A549 (cell line): Measurements from ENCODE around the gene INF2.

ENCODE experiments used
- EP300 ChIP-seq, 2 experiments: fragments of >200 bp; sonication (Bioruptor Twin); formaldehyde crosslinking; IDR thresholded peaks; 2 replicates in 1 of 2; 3 replicates in 1 of 2; pipeline ENCODE4 v1.6.1; 2016 to 2017
- ESRRA ChIP-seq: fragments of 150-350 bp; IDR thresholded peaks from 2 replicates; pipeline ENCODE4 v1.6.1; 2014; ENCODE audit warnings: mild to moderate bottlenecking, low read length, borderline replicate concordance
- NR3C1 ChIP-seq: fragments of >200 bp; sonication (Bioruptor Twin); formaldehyde crosslinking; IDR thresholded peaks from 3 replicates; pipeline ENCODE4 v1.6.1; 2017
- PHF8 ChIP-seq: fragments of 200-600 bp; sonication (generic); IDR thresholded peaks from 2 replicates; pipeline ENCODE4 v1.6.1; 2016; ENCODE audit warnings: low read depth, mild to moderate bottlenecking, antibody characterized with exemption, moderate library complexity, borderline replicate concordance
- TF ChIP-seq, protein P1 (sequence below): fragments of >200 bp; sonication (Bioruptor Twin); formaldehyde crosslinking; IDR thresholded peaks from 3 replicates; pipeline ENCODE4 v1.5.1; 2016
- TF ChIP-seq, protein P2 (sequence below): IDR thresholded peaks from 2 replicates; pipeline ENCODE4 v1.6.1; 2012
- TF ChIP-seq, protein P3 (sequence below): IDR thresholded peaks from 2 replicates; pipeline ENCODE4 v1.6.1; 2012; ENCODE audit warnings: low read depth, borderline replicate concordance
- TF ChIP-seq, protein P4 (sequence below): fragments of >200 bp; sonication (Bioruptor Twin); formaldehyde crosslinking; IDR thresholded peaks from 3 replicates; pipeline ENCODE4 v1.6.1; 2016

DNA sequence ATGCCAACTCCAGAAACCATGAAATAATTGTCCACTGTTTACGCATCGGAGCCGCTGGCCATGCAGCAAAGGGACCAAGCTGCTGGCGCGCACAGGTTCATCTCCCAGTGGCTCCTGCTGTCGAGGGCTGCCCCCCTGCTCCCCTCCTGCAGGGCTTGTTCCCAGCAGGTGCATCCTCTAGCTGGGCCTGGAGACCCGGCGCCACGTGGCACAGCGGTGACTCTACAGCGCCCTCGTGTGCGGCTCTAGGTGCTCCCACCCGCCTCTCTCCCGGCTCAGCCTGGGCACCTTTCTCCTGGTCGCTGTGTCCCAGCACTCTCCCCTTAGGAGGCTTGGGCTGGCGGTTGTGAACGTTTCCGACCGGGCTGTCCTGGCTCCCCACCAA is 37.5 kb upstream of the INF2 start:
- TF ChIP-seq, protein P1, sequence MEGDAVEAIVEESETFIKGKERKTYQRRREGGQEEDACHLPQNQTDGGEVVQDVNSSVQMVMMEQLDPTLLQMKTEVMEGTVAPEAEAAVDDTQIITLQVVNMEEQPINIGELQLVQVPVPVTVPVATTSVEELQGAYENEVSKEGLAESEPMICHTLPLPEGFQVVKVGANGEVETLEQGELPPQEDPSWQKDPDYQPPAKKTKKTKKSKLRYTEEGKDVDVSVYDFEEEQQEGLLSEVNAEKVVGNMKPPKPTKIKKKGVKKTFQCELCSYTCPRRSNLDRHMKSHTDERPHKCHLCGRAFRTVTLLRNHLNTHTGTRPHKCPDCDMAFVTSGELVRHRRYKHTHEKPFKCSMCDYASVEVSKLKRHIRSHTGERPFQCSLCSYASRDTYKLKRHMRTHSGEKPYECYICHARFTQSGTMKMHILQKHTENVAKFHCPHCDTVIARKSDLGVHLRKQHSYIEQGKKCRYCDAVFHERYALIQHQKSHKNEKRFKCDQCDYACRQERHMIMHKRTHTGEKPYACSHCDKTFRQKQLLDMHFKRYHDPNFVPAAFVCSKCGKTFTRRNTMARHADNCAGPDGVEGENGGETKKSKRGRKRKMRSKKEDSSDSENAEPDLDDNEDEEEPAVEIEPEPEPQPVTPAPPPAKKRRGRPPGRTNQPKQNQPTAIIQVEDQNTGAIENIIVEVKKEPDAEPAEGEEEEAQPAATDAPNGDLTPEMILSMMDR, result no peak
- TF ChIP-seq, protein P2, sequence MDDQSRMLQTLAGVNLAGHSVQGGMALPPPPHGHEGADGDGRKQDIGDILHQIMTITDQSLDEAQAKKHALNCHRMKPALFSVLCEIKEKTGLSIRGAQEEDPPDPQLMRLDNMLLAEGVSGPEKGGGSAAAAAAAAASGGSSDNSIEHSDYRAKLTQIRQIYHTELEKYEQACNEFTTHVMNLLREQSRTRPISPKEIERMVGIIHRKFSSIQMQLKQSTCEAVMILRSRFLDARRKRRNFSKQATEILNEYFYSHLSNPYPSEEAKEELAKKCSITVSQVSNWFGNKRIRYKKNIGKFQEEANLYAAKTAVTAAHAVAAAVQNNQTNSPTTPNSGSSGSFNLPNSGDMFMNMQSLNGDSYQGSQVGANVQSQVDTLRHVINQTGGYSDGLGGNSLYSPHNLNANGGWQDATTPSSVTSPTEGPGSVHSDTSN, result no peak
- TF ChIP-seq NR3C1, result no peak
- TF ChIP-seq ESRRA, result no peak
- no peak for TF ChIP-seq PHF8
- no peak for TF ChIP-seq EP300 (IDR thresholded peaks at IDR 0.05)
- TF ChIP-seq, protein P3, sequence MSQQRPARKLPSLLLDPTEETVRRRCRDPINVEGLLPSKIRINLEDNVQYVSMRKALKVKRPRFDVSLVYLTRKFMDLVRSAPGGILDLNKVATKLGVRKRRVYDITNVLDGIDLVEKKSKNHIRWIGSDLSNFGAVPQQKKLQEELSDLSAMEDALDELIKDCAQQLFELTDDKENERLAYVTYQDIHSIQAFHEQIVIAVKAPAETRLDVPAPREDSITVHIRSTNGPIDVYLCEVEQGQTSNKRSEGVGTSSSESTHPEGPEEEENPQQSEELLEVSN, result no peak
- TF ChIP-seq, protein P4, sequence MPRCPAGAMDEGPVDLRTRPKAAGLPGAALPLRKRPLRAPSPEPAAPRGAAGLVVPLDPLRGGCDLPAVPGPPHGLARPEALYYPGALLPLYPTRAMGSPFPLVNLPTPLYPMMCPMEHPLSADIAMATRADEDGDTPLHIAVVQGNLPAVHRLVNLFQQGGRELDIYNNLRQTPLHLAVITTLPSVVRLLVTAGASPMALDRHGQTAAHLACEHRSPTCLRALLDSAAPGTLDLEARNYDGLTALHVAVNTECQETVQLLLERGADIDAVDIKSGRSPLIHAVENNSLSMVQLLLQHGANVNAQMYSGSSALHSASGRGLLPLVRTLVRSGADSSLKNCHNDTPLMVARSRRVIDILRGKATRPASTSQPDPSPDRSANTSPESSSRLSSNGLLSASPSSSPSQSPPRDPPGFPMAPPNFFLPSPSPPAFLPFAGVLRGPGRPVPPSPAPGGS, result no peak
